H54 (cell line): Measurements from ENCODE around the gene GPI.

ENCODE experiments used
- DNase-seq: peaks from one replicate; pipeline ENCODE4 v3.0.0; 2011; ENCODE audit warnings: low spot score, mixed read lengths; ENCODE audit not compliant: insufficient read length
- FAIRE-seq: peaks from 3 replicates; lab custom pipeline; 2011; peaks lifted over from hg19 to GRCh38; lab: Jason Lieb, UNC
- POLR2A ChIP-seq: IDR thresholded peaks from 2 replicates; pipeline ENCODE4 v1.6.1; 2011; ENCODE audit warnings: low read depth, mild to moderate bottlenecking, low read length

GPI gene

GRCh38 chr19:34364830-34365462 lies at the start of gene GPI:
GPI (plus strand) TSS chr19:34365196; CDS start chr19:34365267, 71 bp downstream.
- TF ChIP-seq POLR2A, result peak; percentile 96
- peak; percentile 83 for DNase-seq
- FAIRE-seq, result no peak

DNA sequence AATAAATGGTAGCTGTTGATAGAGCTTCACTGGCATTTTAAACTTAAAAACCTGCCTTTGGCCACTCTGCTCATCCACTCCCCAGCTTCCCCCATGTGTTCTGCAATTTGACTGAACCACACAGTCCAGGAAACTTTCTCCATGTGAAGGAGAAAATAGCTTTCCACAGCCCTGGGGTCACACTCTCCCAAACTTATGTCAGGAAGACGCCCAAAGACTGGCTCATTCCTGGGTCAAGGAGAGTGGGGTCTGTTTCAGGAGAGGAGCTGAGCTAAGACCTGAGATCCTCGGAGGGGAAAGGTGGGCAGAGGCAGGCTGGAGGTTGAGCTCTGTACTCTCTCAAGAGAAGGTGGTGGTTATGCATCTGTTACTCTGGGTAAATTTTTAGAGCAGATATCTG lies 48.7 kb upstream of the GPI start:
- TF ChIP-seq POLR2A, result no peak
- DNase-seq (no peak), FAIRE-seq (no peak)

DNA sequence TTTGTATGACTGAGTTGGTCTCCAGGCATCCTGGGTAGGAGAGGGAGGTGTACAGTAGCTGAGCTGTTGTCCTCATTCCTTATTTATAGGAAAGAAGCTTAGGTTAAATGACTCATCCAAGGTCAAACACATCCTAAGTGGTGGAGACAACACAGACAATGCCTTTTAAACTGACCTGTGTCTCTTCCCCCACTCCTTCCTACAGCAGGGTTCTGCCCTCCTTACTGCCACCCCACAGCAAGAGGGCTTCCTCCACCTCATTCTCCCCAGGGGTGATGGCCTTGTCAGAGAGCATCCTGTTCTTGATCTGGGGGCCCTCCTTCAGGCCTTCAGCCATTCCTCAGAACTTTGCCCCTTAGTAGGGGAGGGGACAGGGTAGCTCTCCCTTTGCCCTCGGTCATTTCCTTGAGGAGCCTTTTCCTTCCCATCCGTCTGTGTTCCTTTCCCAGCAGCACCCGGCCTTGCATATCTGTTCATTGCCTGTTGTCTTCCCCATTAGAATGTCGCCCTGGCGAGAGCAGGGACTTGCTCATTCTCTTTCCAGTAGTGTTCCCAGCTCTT lies 48.2 kb upstream of the GPI start:
- FAIRE-seq (peak; percentile 65), DNase-seq (peak; percentile 55)
- TF ChIP-seq POLR2A, result no peak

DNA sequence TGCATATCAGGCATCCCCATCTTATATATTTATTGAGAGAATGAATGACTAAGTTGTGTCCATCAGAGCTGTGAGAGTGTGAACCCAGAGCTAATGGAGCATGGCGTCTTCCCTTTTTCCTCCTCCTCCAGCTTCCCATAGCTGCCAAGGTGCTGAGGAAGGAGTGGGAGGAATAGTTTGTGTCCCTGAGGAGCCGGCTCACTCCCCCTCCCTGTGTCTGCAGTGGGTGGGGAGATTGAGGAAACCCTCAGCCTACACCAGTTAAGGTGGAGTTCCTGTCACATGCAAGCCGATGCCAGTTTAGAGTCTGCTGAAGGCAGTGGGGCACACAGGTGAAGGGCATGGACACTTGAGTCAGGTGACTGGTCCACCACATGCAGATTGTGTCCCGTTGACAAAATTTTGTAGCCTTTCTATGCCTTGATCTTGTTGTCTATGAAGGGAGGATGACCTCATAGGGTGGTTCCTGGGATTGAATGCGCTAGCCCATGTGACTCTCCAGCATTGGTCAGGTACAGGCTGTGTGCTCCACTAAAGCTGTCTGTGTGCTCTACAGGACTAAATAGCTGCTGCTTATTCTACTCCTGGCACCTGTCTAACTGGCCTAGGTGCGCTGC lies 47.6 kb upstream of the GPI start:
- DNase-seq, result no peak
- no peak for TF ChIP-seq POLR2A
- FAIRE-seq, result no peak

- TF ChIP-seq POLR2A, result no peak
- no peak for FAIRE-seq
These were observed 45.8 kb upstream of the GPI start for GRCh38 chr19:34319230-34319585.

DNA sequence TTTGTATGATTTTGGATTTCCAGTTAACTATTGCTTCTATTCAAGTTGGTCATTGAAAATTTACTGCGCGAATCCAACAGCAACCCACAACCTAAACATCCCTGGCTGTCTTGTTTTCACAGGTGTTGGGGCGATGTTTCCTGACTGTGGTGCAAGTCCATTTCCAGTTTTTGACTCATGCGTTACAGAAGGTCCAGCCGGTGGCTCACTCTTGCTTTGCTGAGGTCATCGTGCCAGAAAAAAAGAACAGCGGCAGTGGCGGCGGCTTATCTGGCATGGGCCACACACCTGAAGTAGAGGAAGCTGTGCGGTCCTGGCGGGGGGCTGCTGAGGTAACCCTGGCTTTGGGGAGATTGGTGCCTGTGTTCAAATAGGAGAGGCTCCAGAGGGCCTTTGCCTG lies 45.2 kb upstream of the GPI start:
- TF ChIP-seq POLR2A, result no peak
- DNase-seq, result no peak
- no peak for FAIRE-seq

More at GRCh38 chr19:34319230-34319585, 45.8 kb upstream of the GPI start:
- DNase-seq, result no peak

DNA sequence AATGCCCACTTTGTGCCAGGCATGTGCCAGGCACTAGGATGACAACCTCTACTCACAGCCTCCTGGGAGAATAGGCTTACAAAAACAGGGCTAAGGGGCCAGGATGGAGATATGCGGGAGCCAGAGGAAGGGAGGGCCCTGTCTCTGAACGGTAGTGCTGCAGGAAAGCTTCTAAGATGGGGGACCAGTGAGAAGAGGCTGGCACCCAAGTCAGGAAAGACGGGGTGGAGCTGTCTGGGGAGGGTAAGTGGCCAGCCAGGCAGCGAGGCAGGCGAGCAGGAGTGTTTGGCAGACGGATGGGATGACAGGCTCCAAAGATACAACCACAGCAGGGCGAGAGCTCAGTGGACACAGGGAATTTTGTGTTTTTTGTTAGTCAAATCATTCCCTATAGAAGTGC lies 44.7 kb upstream of the GPI start:
- no peak for DNase-seq
- FAIRE-seq, result no peak
- TF ChIP-seq POLR2A, result no peak

GRCh38 chr19:34321735-34322134 lies 43.3 kb upstream of the GPI start:
- TF ChIP-seq POLR2A, result no peak
- DNase-seq, result no peak
- no peak for FAIRE-seq

- TF ChIP-seq POLR2A, result no peak
- FAIRE-seq, result no peak
These were observed 41.4 kb upstream of the GPI start for GRCh38 chr19:34323433-34324204.

GRCh38 chr19:34324320-34324719 lies 40.7 kb upstream of the GPI start:
- TF ChIP-seq POLR2A, result no peak
- FAIRE-seq, result no peak
- no peak for DNase-seq

More at GRCh38 chr19:34323433-34324204, 41.4 kb upstream of the GPI start:
- no peak for DNase-seq

DNA sequence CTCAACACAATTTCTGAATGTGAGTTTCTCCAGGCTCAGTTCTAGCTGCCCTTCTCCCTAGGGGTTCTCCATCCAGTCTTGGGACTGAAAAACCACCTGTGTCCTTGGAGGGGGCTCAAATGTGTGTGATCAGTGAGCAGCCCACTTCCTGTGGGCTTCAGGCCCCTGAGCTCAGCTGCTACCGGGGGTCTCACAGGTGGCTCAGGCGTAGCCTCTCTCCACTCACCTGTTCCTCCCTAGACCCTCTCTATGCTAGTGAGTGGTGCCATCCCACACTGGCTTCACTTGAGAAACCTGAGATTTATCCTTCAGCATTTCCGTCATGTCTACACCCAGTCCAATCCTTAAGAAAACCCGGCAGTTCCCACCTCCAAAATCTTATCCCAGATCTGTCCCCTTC lies 39.8 kb upstream of the GPI start:
- DNase-seq (no peak), FAIRE-seq (no peak)
- TF ChIP-seq POLR2A, result no peak

DNA sequence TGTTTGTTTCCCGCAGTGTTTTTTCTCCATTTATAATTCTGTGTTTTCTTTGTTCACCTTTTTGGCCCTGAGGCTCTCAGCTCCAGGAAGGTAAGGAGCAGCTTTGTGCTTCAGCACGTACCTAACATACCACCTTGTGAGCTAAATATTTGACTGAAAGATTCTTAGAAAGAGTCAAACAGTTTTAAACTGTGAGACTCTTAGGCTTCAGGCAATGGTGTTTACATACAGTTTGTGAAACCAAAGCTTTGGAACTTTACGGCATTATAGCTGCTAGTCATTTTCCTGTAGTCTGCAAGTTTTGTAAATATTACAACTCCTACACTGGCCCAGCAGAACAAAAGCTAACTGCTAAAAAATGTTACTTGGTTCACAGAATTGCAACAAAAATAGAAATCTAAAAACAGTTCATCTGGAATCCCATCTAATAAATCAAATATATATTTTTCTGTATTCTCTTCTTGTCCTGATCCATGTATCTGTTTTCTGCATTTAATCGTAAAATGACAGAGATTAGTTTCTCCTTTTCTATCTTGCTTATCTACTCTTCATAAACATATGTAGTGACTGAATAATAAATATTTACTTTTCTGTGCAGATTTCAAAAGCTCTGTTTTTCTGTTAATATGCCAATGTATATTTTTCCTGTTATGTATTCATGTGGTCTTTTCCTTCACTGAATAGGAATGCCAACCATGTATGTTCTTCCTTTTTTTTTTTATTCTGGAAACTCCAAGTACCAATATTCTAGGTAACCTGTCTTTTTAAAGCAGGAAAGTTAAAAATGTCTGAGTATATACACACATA lies 38.8 kb upstream of the GPI start:
- no peak for FAIRE-seq
- TF ChIP-seq POLR2A, result no peak
- DNase-seq, result no peak

GRCh38 chr19:34327851-34328250 lies 37.1 kb upstream of the GPI start:
- no peak for TF ChIP-seq POLR2A
- DNase-seq (no peak), FAIRE-seq (no peak)
